Activated gamma-delta T cell treated with Interleukin-2 at 50 U/mL for 16 hours (primary cell): ENCODE data around the gene TANK.
"Not testable (repeated sequence)": the region's sequence is repeated elsewhere in the genome, so short reads cannot be mapped to it uniquely, and the experiment has no call there.

ENCODE experiments used
- DNase-seq: peaks from one replicate; pipeline ENCODE4 v3.0.0-alpha.2; 2020

TANK gene

DNA sequence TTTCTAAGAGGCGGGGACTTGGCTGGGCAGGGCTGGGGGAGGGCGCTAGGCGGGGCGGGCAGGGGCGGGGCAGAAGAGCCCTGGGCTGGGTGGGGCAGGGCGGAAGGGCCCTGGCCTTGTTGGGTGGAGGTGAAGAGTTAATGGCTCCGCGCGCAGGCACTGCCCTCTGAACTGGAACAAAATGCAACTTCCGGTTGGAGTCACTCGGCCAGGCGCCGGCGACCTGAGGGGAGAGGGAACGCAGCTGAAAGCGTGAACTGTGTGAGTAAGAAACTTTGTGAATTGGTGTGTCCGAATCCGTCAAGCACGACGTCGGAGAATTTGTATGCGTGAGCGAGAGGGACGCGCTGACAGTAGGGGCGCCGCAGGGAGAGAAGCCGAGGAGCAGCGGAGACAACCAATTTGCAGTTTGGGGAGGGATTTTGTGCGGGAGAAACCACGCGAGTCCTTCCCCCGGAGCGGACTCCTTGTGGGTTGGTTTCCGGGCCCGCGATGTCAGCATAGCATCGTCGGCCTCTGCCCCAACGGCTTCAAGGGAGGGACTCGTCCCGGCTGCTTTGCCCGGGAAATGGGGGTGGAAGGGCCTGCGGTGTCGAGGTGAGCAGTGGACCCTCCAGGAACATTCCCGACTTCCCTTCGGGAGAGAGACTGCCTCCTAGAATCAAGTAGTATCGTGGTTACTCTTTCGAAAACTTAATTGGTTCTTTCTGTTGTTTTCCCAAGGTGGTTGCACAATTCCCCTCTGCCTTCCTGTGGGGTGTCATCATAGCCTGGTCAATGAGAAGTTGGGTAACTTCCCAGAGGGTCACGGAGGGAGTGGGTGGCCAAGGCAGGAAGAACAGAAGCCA, at the start of gene TANK:
Gene TANK, plus strand, starts transcription at position 203 of the 848 bp plus-strand sequence. CDS start 19,235 bp downstream, outside the sequence.
- peak; percentile 86 for DNase-seq

GRCh38 chr2:161111531-161111930, 48.7 kb upstream of the TANK start:
- no peak for DNase-seq

DNA sequence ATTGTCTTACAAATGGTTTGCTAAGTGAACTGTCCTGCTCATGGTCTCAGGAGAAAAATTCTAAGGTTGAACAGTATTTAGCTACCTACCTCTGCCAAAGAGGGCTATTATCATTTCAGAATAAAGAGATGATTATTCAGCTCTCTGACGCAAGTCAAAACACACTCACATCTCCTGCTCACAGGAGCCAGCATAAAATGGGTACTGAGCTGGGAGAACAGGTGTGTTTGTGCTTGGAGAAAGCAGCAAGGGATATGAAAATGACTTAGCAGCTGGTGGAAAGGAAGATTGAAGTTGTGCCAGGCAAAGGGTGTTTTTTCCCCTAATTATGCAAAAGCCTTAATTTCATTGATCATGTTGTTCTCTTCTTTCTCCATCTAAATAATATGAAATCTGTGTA, 47.3 kb upstream of the TANK start:
- DNase-seq: no peak

DNA sequence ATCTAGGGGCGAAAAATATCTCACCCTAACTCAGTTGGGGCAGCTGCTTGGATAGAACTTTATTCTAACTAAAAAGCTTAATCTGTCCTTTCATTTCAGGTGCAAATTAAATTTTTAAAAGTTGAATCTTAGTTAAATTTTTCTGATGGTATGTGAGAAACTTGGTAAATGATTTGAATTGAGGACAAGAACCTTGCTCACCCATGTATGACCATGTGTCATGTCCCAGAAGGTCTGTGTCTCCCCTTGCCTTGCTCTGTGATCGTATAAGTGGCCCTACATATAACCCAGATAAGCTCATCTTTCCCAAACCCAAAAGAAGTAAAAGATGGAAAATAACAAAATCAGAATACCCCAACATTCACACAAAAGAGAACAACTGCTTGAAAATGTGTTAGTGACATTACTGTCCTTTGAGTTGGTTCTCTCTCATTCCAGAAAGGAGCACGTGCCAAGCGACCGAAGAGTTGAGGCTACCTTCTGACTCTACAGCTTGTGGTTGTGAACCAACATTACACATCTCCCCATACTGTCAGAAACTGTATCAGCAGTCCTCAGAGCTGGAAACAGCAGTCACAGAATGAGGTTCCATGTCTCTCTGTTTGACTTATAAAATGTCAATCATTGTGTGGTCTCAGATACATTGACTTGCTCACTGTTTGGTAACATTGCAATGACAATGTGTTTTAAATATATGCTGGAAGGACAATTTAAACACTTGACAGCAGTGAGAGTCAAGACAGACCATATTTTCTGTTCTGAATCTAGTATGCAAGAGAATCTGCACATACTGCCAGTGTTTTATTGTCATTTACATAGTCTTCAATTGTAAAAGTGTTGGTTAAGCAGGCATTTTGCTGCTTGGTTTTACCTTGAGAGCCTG, 46.3 kb upstream of the TANK start:
- no peak for DNase-seq

GRCh38 chr2:161115205-161115604, 45.0 kb upstream of the TANK start:
- no peak for DNase-seq

- no peak for DNase-seq
These were observed 44.4 kb upstream of the TANK start for GRCh38 chr2:161115605-161116380.

- DNase-seq: no peak
These were observed 43.7 kb upstream of the TANK start for GRCh38 chr2:161116509-161116908.

GRCh38 chr2:161117506-161117905, 42.7 kb upstream of the TANK start:
- DNase-seq: no peak

DNA sequence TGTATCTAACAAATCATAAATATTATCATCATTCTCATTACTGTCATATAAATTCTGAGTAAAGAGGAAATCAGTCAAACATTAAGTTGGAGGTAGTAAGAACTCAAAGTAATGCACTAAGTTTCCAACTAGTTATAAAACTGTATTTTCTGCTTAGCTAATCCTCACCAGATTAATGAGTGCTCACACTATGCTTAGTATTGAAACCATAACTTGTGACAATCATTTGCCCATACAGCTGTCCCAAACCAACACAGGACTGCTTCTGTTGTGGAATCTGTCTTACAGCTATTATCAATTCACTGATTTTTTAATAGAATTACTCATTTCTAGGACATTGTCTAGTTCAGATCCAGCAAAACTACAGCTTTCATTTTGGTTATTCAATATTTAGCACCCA, 41.5 kb upstream of the TANK start:
- DNase-seq: no peak

GRCh38 chr2:161119483-161119882, 40.7 kb upstream of the TANK start:
- no peak for DNase-seq

- no peak for DNase-seq
These were observed 39.5 kb upstream of the TANK start for GRCh38 chr2:161120775-161121174.

- DNase-seq: no peak
These were observed 38.6 kb upstream of the TANK start for GRCh38 chr2:161121622-161122021.

- no peak for DNase-seq
These were observed 37.3 kb upstream of the TANK start for GRCh38 chr2:161122772-161123530.

- no peak for DNase-seq
These were observed 36.6 kb upstream of the TANK start for GRCh38 chr2:161123531-161124030.

DNA sequence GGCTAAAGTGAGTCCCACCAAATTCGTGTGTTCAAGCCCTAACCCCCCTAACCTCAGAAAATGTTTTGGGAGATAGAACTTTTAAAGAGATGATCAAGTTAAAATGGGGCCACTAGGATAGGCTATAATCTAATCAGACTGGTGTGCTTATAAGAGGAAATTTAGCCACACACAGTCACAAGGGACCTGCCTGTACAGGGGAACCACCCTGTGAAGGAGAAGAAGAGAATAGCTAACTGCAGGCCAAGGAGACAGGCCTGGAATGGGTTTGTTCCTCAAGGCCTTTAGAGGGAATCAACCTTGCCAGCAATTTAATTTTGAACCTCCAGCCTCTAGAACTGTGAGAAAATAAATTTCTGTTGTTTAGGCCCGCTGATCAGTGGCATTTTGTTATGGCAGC, 36.0 kb upstream of the TANK start:
- no peak for DNase-seq

- DNase-seq: no peak
These were observed 31.3 kb upstream of the TANK start for GRCh38 chr2:161128885-161129284.

DNA sequence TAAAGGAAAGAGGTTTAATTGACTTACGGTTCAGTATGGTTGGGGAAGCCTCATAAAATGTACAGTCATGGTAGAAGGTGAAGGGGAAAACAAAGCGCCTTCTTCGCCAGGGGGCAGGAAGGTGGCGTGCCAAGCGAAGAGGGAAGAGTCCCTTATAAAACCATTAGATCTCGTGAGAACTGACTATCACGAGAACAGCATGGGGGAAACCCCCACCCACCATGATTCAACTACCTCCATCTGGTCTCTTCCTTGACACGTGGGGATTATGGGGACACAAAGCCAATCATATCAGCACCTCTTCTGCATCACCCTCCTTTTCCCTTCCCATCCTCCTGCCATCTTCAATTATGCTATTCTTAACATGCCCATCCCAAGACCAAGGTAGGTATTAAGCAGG, 29.9 kb upstream of the TANK start:
- DNase-seq: no peak

DNA sequence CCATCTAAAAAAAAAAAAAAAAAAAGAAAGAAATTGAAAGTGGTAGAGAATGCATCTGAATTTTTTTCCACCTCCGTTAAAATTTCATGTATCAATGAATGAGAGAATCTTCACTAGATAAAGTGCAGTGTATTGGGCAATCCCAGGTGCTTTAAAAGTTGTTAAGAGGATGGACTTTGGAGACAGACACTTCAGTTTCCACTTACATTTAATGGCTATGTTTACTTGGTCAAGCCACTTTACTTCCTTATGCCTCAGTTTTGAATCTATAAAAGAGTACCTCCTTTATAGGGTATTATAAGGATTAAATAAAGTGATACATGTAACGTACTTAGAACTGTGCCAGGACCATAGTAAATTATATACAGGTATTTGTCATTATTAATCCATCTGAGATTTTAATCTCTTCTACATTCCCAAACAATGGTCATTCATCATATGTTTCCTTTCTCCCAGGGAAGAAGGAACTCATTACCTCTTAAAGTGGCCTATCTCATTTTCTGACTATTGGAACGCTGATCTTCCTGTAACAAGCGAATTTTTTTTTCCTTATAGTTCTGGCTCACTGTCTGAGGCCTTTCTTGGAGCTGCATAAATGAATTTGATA, 29.1 kb upstream of the TANK start:
- DNase-seq: no peak

DNA sequence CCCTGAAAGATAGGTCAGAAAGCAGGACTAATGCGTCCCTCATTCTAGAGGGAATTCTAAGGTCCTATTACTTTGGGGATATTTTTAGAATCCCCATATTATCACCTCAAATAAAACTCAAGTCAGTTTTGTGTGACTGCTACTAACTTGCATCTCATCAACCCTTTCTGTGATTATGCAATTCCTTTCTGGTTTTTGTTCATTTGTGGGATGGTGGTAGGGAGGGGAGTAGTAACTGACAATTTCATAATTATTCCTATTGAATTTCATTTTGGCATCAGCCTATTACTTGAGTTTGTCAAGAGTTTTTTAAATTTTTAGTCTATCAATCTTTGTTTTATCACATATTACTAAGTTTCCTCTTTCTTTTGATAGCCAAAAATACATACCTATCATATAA, 28.4 kb upstream of the TANK start:
- DNase-seq: no peak

GRCh38 chr2:161132384-161132783, 27.8 kb upstream of the TANK start:
- DNase-seq: not testable (repeated sequence)

GRCh38 chr2:161133366-161133765, 26.9 kb upstream of the TANK start:
- no peak for DNase-seq
